Stimulated activated CD4-positive, alpha-beta T cell treated with anti-CD3 and anti-CD28 coated beads, Interleukin-15, amount 100 ng/mL, for 48 hours (primary cell): ENCODE measurements around the gene PDIA2.
"Not testable (repeated sequence)": the region's sequence is repeated elsewhere in the genome, so short reads cannot be mapped to it uniquely, and the experiment has no call there.

ENCODE experiments used
- DNase-seq, 2 donors: peaks; one replicate each; pipeline ENCODE4 v3.0.0-alpha.2; 2020; ENCODE audit warnings: low read depth in 2 of 2

PDIA2 gene

GRCh38 chr16:263944-264343 is 19.0 kb upstream of the PDIA2 start:
- no peak for DNase-seq

- DNase-seq = no peak
These were observed 18.5 kb upstream of the PDIA2 start for GRCh38 chr16:264440-264951.

GRCh38 chr16:265002-265529 is 17.9 kb upstream of the PDIA2 start:
- no peak for DNase-seq

GRCh38 chr16:265711-266110 is 17.3 kb upstream of the PDIA2 start:
- DNase-seq = no peak

- no peak for DNase-seq
These were observed 16.5 kb upstream of the PDIA2 start for GRCh38 chr16:266258-267164.

GRCh38 chr16:267562-267961 is 15.4 kb upstream of the PDIA2 start:
- DNase-seq = not testable (repeated sequence)

- no peak for DNase-seq
These were observed 14.6 kb upstream of the PDIA2 start for GRCh38 chr16:268141-269053.

- DNase-seq = no peak
These were observed 13.7 kb upstream of the PDIA2 start for GRCh38 chr16:269061-269796.

GRCh38 chr16:270381-271255 is 12.3 kb upstream of the PDIA2 start:
- no peak for DNase-seq

- DNase-seq = no peak
These were observed 10.1 kb upstream of the PDIA2 start for GRCh38 chr16:272633-273546.

- DNase-seq = no peak
These were observed 9.2 kb upstream of the PDIA2 start for GRCh38 chr16:273547-274421.

- DNase-seq = no peak
These were observed 7.8 kb upstream of the PDIA2 start for GRCh38 chr16:275041-275641.

GRCh38 chr16:275786-276232 is 7.2 kb upstream of the PDIA2 start, which contains the start of gene RGS11:
Gene RGS11, minus strand, starts transcription at chr16:275944. Its CDS starts 33 bp downstream, at chr16:275911.
- DNase-seq = no peak

- DNase-seq = no peak
These were observed 6.4 kb upstream of the PDIA2 start for GRCh38 chr16:276426-277077.

- DNase-seq = no peak
These were observed 4.0 kb upstream of the PDIA2 start for GRCh38 chr16:278863-279366.

- no peak for DNase-seq
These were observed 3.4 kb upstream of the PDIA2 start for GRCh38 chr16:279531-279930.

- DNase-seq = no peak
These were observed 2.9 kb upstream of the PDIA2 start for GRCh38 chr16:280005-280460.
